ENCODE measurements around the gene PTGDR. TPM values are rescaled to one million over a fixed set of nuclear protein-coding genes. Genes with fewer than 3 reads are reported as not detected.

The PTGDR gene
- total RNA-seq, 2 donors from 2014 or later: 0.09 TPM; not detected in 1

DNA sequence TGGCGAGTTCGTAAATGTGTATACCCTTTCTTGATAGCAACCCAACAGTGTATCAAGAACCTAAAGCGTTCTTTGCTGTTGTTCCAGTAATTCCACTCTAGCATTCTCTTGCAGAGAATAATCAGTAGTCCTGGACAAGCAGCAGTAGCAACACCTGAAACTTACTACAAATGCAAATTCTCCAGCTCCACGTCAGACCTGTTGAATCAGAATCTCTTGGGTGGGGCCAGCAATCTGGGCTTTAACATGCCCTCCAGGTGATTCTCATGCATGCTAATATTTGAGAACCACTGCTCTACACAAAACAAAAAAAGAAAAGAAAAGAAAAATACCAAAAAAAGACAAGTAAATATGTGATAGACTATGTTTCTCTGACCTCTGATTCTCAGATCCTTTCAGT is 10.1 kb downstream of the PTGDR start:
- TF ChIP-seq, protein P1, sequence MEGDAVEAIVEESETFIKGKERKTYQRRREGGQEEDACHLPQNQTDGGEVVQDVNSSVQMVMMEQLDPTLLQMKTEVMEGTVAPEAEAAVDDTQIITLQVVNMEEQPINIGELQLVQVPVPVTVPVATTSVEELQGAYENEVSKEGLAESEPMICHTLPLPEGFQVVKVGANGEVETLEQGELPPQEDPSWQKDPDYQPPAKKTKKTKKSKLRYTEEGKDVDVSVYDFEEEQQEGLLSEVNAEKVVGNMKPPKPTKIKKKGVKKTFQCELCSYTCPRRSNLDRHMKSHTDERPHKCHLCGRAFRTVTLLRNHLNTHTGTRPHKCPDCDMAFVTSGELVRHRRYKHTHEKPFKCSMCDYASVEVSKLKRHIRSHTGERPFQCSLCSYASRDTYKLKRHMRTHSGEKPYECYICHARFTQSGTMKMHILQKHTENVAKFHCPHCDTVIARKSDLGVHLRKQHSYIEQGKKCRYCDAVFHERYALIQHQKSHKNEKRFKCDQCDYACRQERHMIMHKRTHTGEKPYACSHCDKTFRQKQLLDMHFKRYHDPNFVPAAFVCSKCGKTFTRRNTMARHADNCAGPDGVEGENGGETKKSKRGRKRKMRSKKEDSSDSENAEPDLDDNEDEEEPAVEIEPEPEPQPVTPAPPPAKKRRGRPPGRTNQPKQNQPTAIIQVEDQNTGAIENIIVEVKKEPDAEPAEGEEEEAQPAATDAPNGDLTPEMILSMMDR (conservative IDR thresholded peaks at IDR 0.05): no peak
- Histone ChIP-seq H3K36me3 (ENCODE audit: control insufficient read depth, insufficient read depth, low read length) (no peaks in the 10 kb centered on the region), H3K4me1 (ENCODE audit: control insufficient read depth, insufficient read depth, low read length) (no peaks in the 10 kb centered on the region), H3K27ac (ENCODE audit: low read depth, low read length) (no peak overlapping the region), H3K9ac (ENCODE audit: extremely low read depth, low read length, poor library complexity, severe bottlenecking) (no peak overlapping the region), H3K4me3 (ENCODE audit: low read length) (no peak overlapping the region), H3K27me3 (ENCODE audit: control insufficient read depth, insufficient read depth, low read length, poor library complexity, severe bottlenecking) (no peaks in the 10 kb centered on the region), H3K9me3 (ENCODE audit: control insufficient read depth, low read length) (no peaks in the 10 kb centered on the region)
- peaks cover 2% of the 10 kb centered on the region for H3K4me1 Mint-ChIP-seq
- H3K9me3 Mint-ChIP-seq: no peaks in the 10 kb centered on the region
- no peak overlapping the region for H3K27ac Mint-ChIP-seq
- WGBS, 2 experiments (ENCODE audit: insufficient coverage in 1 of 2, insufficient read length in 1 of 2): 92 to 100% methylated on average over 4 of the region's 4 CpGs
- H3K36me3 Mint-ChIP-seq (ENCODE audit: low read depth): no peaks in the 10 kb centered on the region
- no peak overlapping the region for H3K4me3 Mint-ChIP-seq
- peaks cover 4% of the 10 kb centered on the region for H3K27me3 Mint-ChIP-seq (ENCODE audit: insufficient read depth)
- no peak for DNase-seq

DNA sequence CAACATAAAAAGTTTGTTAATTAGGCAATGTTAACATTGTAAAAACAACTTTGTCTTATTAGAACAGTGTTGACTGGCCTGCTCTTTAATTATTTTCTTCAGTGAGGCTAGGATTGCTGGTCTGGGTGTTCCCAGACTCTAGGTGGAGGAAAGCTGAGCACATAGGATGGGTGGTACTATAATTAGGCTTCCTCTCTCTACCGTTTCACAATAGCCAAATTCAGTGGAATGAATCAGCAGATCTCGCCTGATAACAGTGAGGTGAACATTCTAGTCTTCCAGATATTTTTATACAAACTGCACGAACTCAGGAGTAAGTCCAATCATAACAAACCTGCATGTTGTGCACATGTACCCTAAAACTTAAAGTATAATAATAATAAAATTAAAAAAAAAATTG is 11.9 kb downstream of the PTGDR start:
- H3K9me3 ChIP-seq (ENCODE audit: control insufficient read depth, low read length): no peaks in the 10 kb centered on the region
- H3K36me3 ChIP-seq (ENCODE audit: control insufficient read depth, insufficient read depth, low read length): no peaks in the 10 kb centered on the region
- no peak overlapping the region for H3K27ac Mint-ChIP-seq
- no peaks in the 10 kb centered on the region for H3K36me3 Mint-ChIP-seq (ENCODE audit: low read depth)
- H3K9ac ChIP-seq (ENCODE audit: extremely low read depth, low read length, poor library complexity, severe bottlenecking): no peak overlapping the region
- no peaks in the 10 kb centered on the region for H3K27me3 ChIP-seq (ENCODE audit: control insufficient read depth, insufficient read depth, low read length, poor library complexity, severe bottlenecking)
- peaks cover 5% of the 10 kb centered on the region for H3K4me1 Mint-ChIP-seq
- WGBS, 2 experiments (ENCODE audit: insufficient coverage in 1 of 2, insufficient read length in 1 of 2): 79% methylated on average over 3 of the region's 3 CpGs; no CpG with 5 or more reads in 1 of the 2 experiments
- no peaks in the 10 kb centered on the region for H3K9me3 Mint-ChIP-seq
- no peaks in the 10 kb centered on the region for H3K27me3 Mint-ChIP-seq (ENCODE audit: insufficient read depth)
- no peak overlapping the region for H3K27ac ChIP-seq (ENCODE audit: low read depth, low read length)
- no peak for DNase-seq
- H3K4me1 ChIP-seq (ENCODE audit: control insufficient read depth, insufficient read depth, low read length): no peaks in the 10 kb centered on the region
- TF ChIP-seq, protein P1 (conservative IDR thresholded peaks at IDR 0.05): no peak
- H3K4me3 Mint-ChIP-seq: no peak overlapping the region
- H3K4me3 ChIP-seq (ENCODE audit: low read length): no peak overlapping the region

DNA sequence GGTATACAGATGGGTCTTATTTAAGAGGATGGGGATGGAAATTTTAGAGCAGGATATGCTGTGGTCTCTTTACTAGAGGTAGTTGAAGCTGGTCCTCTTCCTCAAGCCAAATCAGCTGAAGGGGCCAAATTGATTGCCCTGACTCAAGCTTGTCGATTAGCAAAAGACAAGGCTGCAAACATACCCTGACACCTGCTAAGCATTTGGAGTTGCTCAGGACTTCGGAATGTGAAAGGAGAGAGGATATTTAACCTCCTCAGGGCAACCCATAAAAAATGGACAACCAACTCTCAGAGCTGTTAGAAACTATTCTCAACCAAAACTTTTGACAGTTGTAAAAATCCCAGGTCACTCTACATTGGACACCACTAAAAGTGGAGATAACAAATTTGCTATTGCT is 15.6 kb downstream of the PTGDR start:
- Histone ChIP-seq H3K4me3 (ENCODE audit: low read length) (no peak overlapping the region), H3K9me3 (ENCODE audit: control insufficient read depth, low read length) (no peaks in the 10 kb centered on the region), H3K4me1 (ENCODE audit: control insufficient read depth, insufficient read depth, low read length) (no peaks in the 10 kb centered on the region), H3K27me3 (ENCODE audit: control insufficient read depth, insufficient read depth, low read length, poor library complexity, severe bottlenecking) (no peaks in the 10 kb centered on the region), H3K9ac (ENCODE audit: extremely low read depth, low read length, poor library complexity, severe bottlenecking) (no peak overlapping the region), H3K27ac (ENCODE audit: low read depth, low read length) (no peak overlapping the region), H3K36me3 (ENCODE audit: control insufficient read depth, insufficient read depth, low read length) (no peaks in the 10 kb centered on the region)
- Mint-ChIP-seq H3K4me1 (peaks cover 11% of the 10 kb centered on the region), H3K36me3 (ENCODE audit: low read depth) (no peaks in the 10 kb centered on the region), H3K4me3 (no peak overlapping the region), H3K27ac (no peak overlapping the region), H3K9me3 (no peaks in the 10 kb centered on the region), H3K27me3 (ENCODE audit: insufficient read depth) (no peaks in the 10 kb centered on the region)
- DNase-seq: no peak
- TF ChIP-seq, protein P1 (conservative IDR thresholded peaks at IDR 0.05): no peak
- 67 to 75% methylated on average over 1 to 2 of the region's 2 CpGs for WGBS, 2 experiments (ENCODE audit: insufficient coverage in 1 of 2, insufficient read length in 1 of 2)
